ENCODE measurements around the gene DNAAF1.
"Not testable (repeated sequence)": the region's sequence is repeated elsewhere in the genome, so short reads cannot be mapped to it uniquely, and the experiment has no call there.

Gene DNAAF1

GRCh38 chr16:84212154-84212553 is 67.0 kb downstream of the DNAAF1 start:
- no peak for DNase-seq (ENCODE audit: low read depth, low spot score)

- DNase-seq (ENCODE audit: low read depth, low spot score), result no peak
Observed at GRCh38 chr16:84212631-84213030, 67.5 kb downstream of the DNAAF1 start.

GRCh38 chr16:84214451-84215066 is 69.5 kb downstream of the DNAAF1 start:
- DNase-seq (ENCODE audit: low read depth, low spot score), result no peak

- DNase-seq (ENCODE audit: low read depth, low spot score), result no peak
Observed at GRCh38 chr16:84215531-84215930, 70.4 kb downstream of the DNAAF1 start.

- DNase-seq (ENCODE audit: low read depth, low spot score), result not testable (repeated sequence)
Observed at GRCh38 chr16:84216144-84216543, 71.0 kb downstream of the DNAAF1 start.

- no peak for DNase-seq (ENCODE audit: low read depth, low spot score)
Observed at GRCh38 chr16:84218176-84218823, 73.2 kb downstream of the DNAAF1 start.

- no peak for DNase-seq (ENCODE audit: low read depth, low spot score)
Observed at GRCh38 chr16:84218956-84219355, 73.8 kb downstream of the DNAAF1 start.

- DNase-seq (ENCODE audit: low read depth, low spot score), result no peak
Observed at GRCh38 chr16:84220851-84221250, 75.7 kb downstream of the DNAAF1 start.

GRCh38 chr16:84223456-84223855 is 78.3 kb downstream of the DNAAF1 start:
- no peak for DNase-seq (ENCODE audit: low read depth, low spot score)

- no peak for DNase-seq (ENCODE audit: low read depth, low spot score)
Observed at GRCh38 chr16:84224554-84224953, 79.4 kb downstream of the DNAAF1 start.

- no peak for DNase-seq (ENCODE audit: low read depth, low spot score)
Observed at GRCh38 chr16:84225126-84225525, 80.0 kb downstream of the DNAAF1 start.

GRCh38 chr16:84225571-84225970 is 80.5 kb downstream of the DNAAF1 start:
- no peak for DNase-seq (ENCODE audit: low read depth, low spot score)

GRCh38 chr16:84226026-84226425 is 80.9 kb downstream of the DNAAF1 start:
- no peak for DNase-seq (ENCODE audit: low read depth, low spot score)
